H1 (cell line): Measurements from ENCODE around the gene CNNM1. TPM values are rescaled to one million over a fixed set of nuclear protein-coding genes. Genes with fewer than 3 reads are reported as not detected.

ENCODE experiments used
- CHD7 ChIP-seq: fragments of 300-600 bp; sonication (generic); IDR thresholded peaks from 2 replicates; pipeline ENCODE4 v1.7.1; 2012; ENCODE audit warnings: low read length, moderate library complexity, mild to moderate bottlenecking, inconsistent platforms; ENCODE audit not compliant: insufficient replicate concordance
- polyA plus RNA-seq, 7 experiments: library from polyadenylated mRNA; depleted of rRNA in 3 of 7; stranded (reverse) in 5 of 7; unstranded in 2 of 7; fragments of >200 nt in 5 of 7; fragments of 200-250 nt in 2 of 7; gene quantifications; 1 replicate in 5 of 7; 2 replicates in 1 of 7; 4 replicates in 1 of 7; pipeline versions ENCODE4 v1.2.1 to v1.2.3, GENCODE V29; 2011 to 2013; ENCODE audit warnings: missing spikeins in 2 of 7, mixed read lengths in 2 of 7
- total RNA-seq: library from RNA; stranded (reverse); fragmentation: NEBNext Ultra II Directional; extraction: Animal tissue kit (Norgen Biotek cat#: 25700); gene quantifications from 2 replicates; pipeline ENCODE4 v1.2.1, GENCODE V29; 2021

The CNNM1 gene
- total and polyA plus RNA-seq, 2 of the 8 experiments (the other 6 are each of a cell fraction or from before 2014, with no cell fraction given), result 0.74 to 0.92 TPM

- peak; percentile 59 for TF ChIP-seq CHD7
Observed at GRCh38 chr10:99358101-99358500, 28.9 kb downstream of the CNNM1 start (continued).
